Keratinocyte (primary cell): ENCODE measurements around the gene DLGAP1.

ENCODE experiments used
- CTCF ChIP-seq, 3 experiments: IDR thresholded peaks in 1 of 3; conservative IDR thresholded peaks in 1 of 3; optimal IDR thresholded peaks in 1 of 3; 2 replicates in 2 of 3; 3 replicates in 1 of 3; pipeline versions ENCODE3 to v1.5.1; 2011; ENCODE audit warnings: low read length in 3 of 3, mild to moderate bottlenecking in 3 of 3, moderate library complexity in 2 of 3, control low read depth in 1 of 3, inconsistent platforms in 1 of 3; ENCODE audit not compliant: insufficient read depth in 2 of 3; ENCODE audit errors: extremely low read depth in 1 of 3
- EZH2 ChIP-seq: IDR thresholded peaks from one replicate; pipeline ENCODE4 v1.6.1; 2012; ENCODE audit warnings: inconsistent platforms, mild to moderate bottlenecking, low read length, moderate library complexity

GRCh38 chr18:3753106-3753505 lies 702.0 kb downstream of the DLGAP1 start:
- TF ChIP-seq CTCF (optimal IDR thresholded peaks at IDR 0.05 in 1 of 3, IDR thresholded peaks at IDR 0.05 in 1 of 3, conservative IDR thresholded peaks at IDR 0.05 in 1 of 3; ENCODE audit: extremely low read depth in 1 of 3, insufficient read depth in 2 of 3, low read length in 3 of 3) (no peak), EZH2 (no peak)
